SK-N-SH (cell line): ENCODE measurements around the gene IFI6. TPM values are rescaled to one million over a fixed set of nuclear protein-coding genes. Genes with fewer than 3 reads are reported as not detected.

ENCODE experiments used
- CTCF ChIA-PET: fragments of 300-600, 350-600 bp; formaldehyde crosslinking; extraction: SDS; loops from one replicate; lab custom pipeline; 2021; lab: Yijun Ruan, JAX
- POLR2A ChIA-PET: fragments of 350-600 bp; sonication (Branson Sonifier 250); formaldehyde crosslinking; extraction: SDS; loops from one replicate; lab custom pipeline; 2020; ENCODE audit warnings: antibody characterized with exemption, inconsistent platforms; lab: Yijun Ruan, JAX
- DNase-seq: peaks from one replicate; pipeline ENCODE4 v3.0.0; 2012
- H2AFZ ChIP-seq: fragments of 200-600 bp; sonication (generic); 2 replicates; pipeline ENCODE4 v1.8.1; 2016; ENCODE audit warnings: antibody characterized with exemption, mild to moderate bottlenecking, low read depth
- H3F3A ChIP-seq: fragments of 200-600 bp; sonication (generic); replicated peaks from 2 replicates; pipeline ENCODE3; 2016; ENCODE audit warnings: antibody characterized with exemption, mild to moderate bottlenecking; ENCODE audit not compliant: insufficient read depth
- H3K27ac ChIP-seq, 2 experiments: fragments of 200-500 bp in 1 of 2; fragments of 200-600 bp in 1 of 2; sonication (Bioruptor generic) in 1 of 2; sonication (generic), shearing (Covaris generic) in 1 of 2; 2 replicates each; pipeline versions ENCODE4 v1.5.1 to v1.6.1; 2014 to 2016; ENCODE audit warnings: low read depth in 2 of 2, inconsistent platforms in 1 of 2, low read length in 1 of 2, mild to moderate bottlenecking in 1 of 2, mixed read lengths in 1 of 2
- H3K27me3 ChIP-seq: fragments of 200-600 bp; sonication (generic), shearing (Covaris generic); 2 replicates; pipeline ENCODE4 v1.6.1; 2016; ENCODE audit warnings: mixed run types; ENCODE audit not compliant: insufficient read depth
- H3K36me3 ChIP-seq, 2 experiments: fragments of 200-500 bp in 1 of 2; fragments of 200-600 bp in 1 of 2; sonication (Bioruptor generic) in 1 of 2; sonication (generic) in 1 of 2; replicated peaks in 1 of 2; 2 replicates each; pipeline versions ENCODE3 to v1.5.1; 2014 to 2016; ENCODE audit warnings: low read length in 1 of 2, mild to moderate bottlenecking in 1 of 2; ENCODE audit not compliant: insufficient read depth in 2 of 2, control insufficient read depth in 1 of 2
- H3K4me1 ChIP-seq, 2 experiments: fragments of 200-500 bp in 1 of 2; fragments of 200-600 bp in 1 of 2; sonication (Bioruptor generic) in 1 of 2; sonication (generic), shearing (Covaris generic) in 1 of 2; 2 replicates each; pipeline versions ENCODE4 v1.5.1 to v1.6.1; 2014 to 2016; ENCODE audit warnings: low read depth in 1 of 2, low read length in 1 of 2, mixed run types in 1 of 2; ENCODE audit not compliant: insufficient read depth in 2 of 2, control insufficient read depth in 1 of 2
- H3K4me2 ChIP-seq: fragments of 200-600 bp; sonication (generic), shearing (Covaris generic); 2 replicates; pipeline ENCODE4 v1.6.1; 2017; ENCODE audit warnings: mixed run types
- H3K4me3 ChIP-seq, 2 experiments: fragments of 200-500 bp in 1 of 2; fragments of 200-600 bp in 1 of 2; sonication (Bioruptor generic) in 1 of 2; sonication (generic), shearing (Covaris generic) in 1 of 2; 2 replicates each; pipeline versions ENCODE4 v1.5.1 to v1.8.1; 2014 to 2016; ENCODE audit warnings: low read depth in 2 of 2, inconsistent platforms in 1 of 2, low read length in 1 of 2, mild to moderate bottlenecking in 1 of 2, mixed read lengths in 1 of 2, moderate library complexity in 1 of 2
- H3K79me2 ChIP-seq: fragments of 200-600 bp; sonication (generic); 2 replicates; pipeline ENCODE4 v1.8.1; 2017; ENCODE audit warnings: mild to moderate bottlenecking; ENCODE audit not compliant: insufficient read depth
- H3K9ac ChIP-seq: fragments of 200-600 bp; sonication (generic); 2 replicates; pipeline ENCODE4 v1.6.1; 2017; ENCODE audit warnings: mixed run types
- H3K9me2 ChIP-seq: fragments of 200-600 bp; sonication (generic); 2 replicates; pipeline ENCODE4 v1.6.1; 2017; ENCODE audit warnings: mixed run types
- H3K9me3 ChIP-seq: fragments of 200-600 bp; sonication (generic); 2 replicates; pipeline ENCODE4 v1.6.1; 2017; ENCODE audit warnings: mixed run types, mild to moderate bottlenecking, moderate library complexity
- H4K20me1 ChIP-seq: fragments of 200-600 bp; sonication (generic); 2 replicates; pipeline ENCODE4 v1.6.1; 2017; ENCODE audit warnings: mild to moderate bottlenecking, mixed run types; ENCODE audit not compliant: insufficient read depth
- CHD2 ChIP-seq: fragments of 150-350 bp; IDR thresholded peaks from 2 replicates; pipeline ENCODE4 v1.6.1; 2018; ENCODE audit warnings: low read length; ENCODE audit not compliant: partially characterized antibody
- ELF1 ChIP-seq: IDR thresholded peaks from 2 replicates; pipeline ENCODE4 v1.4.0; 2012
- EP300 ChIP-seq, 2 experiments: IDR thresholded peaks; 2 replicates each; pipeline versions ENCODE4 v1.4.0 to v1.6.1; 2012; ENCODE audit warnings: borderline replicate concordance in 1 of 2, low read depth in 1 of 2, low read length in 1 of 2
- EZH2phosphoT487 ChIP-seq: fragments of 200-600 bp; sonication (generic); IDR thresholded peaks from 2 replicates; pipeline ENCODE4 v1.6.1; 2017; ENCODE audit warnings: low read depth, mixed run types, mild to moderate bottlenecking, antibody characterized with exemption, moderate library complexity, borderline replicate concordance
- FOSL2 ChIP-seq: IDR thresholded peaks from 2 replicates; pipeline ENCODE4 v1.4.0; 2012; ENCODE audit warnings: low read depth, mild to moderate bottlenecking, moderate library complexity, borderline replicate concordance
- FOXM1 ChIP-seq: IDR thresholded peaks from 2 replicates; pipeline ENCODE4 v1.4.0; 2012; ENCODE audit warnings: low read depth, mild to moderate bottlenecking
- GATA2 ChIP-seq: sonication (generic); formaldehyde crosslinking; IDR thresholded peaks from 2 replicates; pipeline ENCODE4 v1.5.0; 2020; ENCODE audit warnings: mild to moderate bottlenecking, missing genetic modification reagents
- IRF3 ChIP-seq: fragments of 150-350 bp; IDR thresholded peaks from 2 replicates; pipeline ENCODE4 v1.6.1; 2016; ENCODE audit warnings: mild to moderate bottlenecking, low read depth, low read length
- JUND ChIP-seq: IDR thresholded peaks from 2 replicates; pipeline ENCODE4 v1.4.0; 2012
- NFIC ChIP-seq: IDR thresholded peaks from 2 replicates; pipeline ENCODE4 v1.4.0; 2012; ENCODE audit warnings: borderline replicate concordance
- NRF1 ChIP-seq: IDR thresholded peaks from 2 replicates; pipeline ENCODE4 v1.6.1; 2012; ENCODE audit warnings: low read depth, mild to moderate bottlenecking, low read length
- PBX3 ChIP-seq: IDR thresholded peaks from 2 replicates; pipeline ENCODE4; 2012
- REST ChIP-seq: IDR thresholded peaks from 2 replicates; pipeline ENCODE4 v1.6.1; 2012; ENCODE audit warnings: mild to moderate bottlenecking, low read depth, low read length, moderate library complexity
- RXRA ChIP-seq: IDR thresholded peaks from 2 replicates; pipeline ENCODE4 v1.4.0; 2012; ENCODE audit warnings: low read depth, mild to moderate bottlenecking, borderline replicate concordance
- SIN3A ChIP-seq: IDR thresholded peaks from 2 replicates; pipeline ENCODE4 v1.6.1; 2012; ENCODE audit warnings: low read depth, mild to moderate bottlenecking, low read length, moderate library complexity, borderline replicate concordance
- TEAD4 ChIP-seq: IDR thresholded peaks from 2 replicates; pipeline ENCODE4 v1.4.0; 2012; ENCODE audit warnings: mild to moderate bottlenecking, borderline replicate concordance; ENCODE audit not compliant: insufficient read depth
- YY1 ChIP-seq: IDR thresholded peaks from 2 replicates; pipeline ENCODE4 v1.4.0; 2012; ENCODE audit warnings: low read depth, mild to moderate bottlenecking
- WGBS: methylation state at CpG from one replicate; pipeline ENCODE4 v1.1.6; 2017; ENCODE audit warnings: low lambda C conversion rate; 5-methylcytosine and 5-hydroxymethylcytosine counted together
- polyA plus RNA-seq, 3 experiments: library from polyadenylated mRNA; depleted of rRNA; stranded (reverse); fragments of >200 nt; gene quantifications; 2 replicates each; pipeline ENCODE4 v1.2.3, GENCODE V29; 2012

Gene IFI6
- polyA plus RNA-seq, 1 of the 3 experiments (the other 2 are of a cell fraction), result 35.6 TPM

GRCh38 chr1:27684176-27684575 lies 12.2 kb upstream of the IFI6 start:
- Histone ChIP-seq H3K27ac (no peak overlapping the region), H2AFZ (no peak overlapping the region), H3K9me2 (no peaks in the 10 kb centered on the region), H3K4me2 (no peak overlapping the region), H3K9me3 (0 out of 2 replicates have a peak, but pooled peaks cover 3% of the 10 kb centered on the region), H3K79me2 (no peaks in the 10 kb centered on the region), H3K4me1 (no peaks in the 10 kb centered on the region), H3K27me3 (no peaks in the 10 kb centered on the region; the same call in 1 of the 2 replicates), H4K20me1 (no peaks in the 10 kb centered on the region), H3F3A (no peaks in the 10 kb centered on the region), H3K36me3 (no peaks in the 10 kb centered on the region), H3K9ac (no peak overlapping the region), H3K4me3 (no peak overlapping the region)
- TF ChIP-seq ELF1, result no peak
- TF ChIP-seq FOXM1, result no peak
- no peak for TF ChIP-seq TEAD4
- TF ChIP-seq RXRA, result no peak
- no peak for TF ChIP-seq PBX3
- TF ChIP-seq YY1, result no peak
- TF ChIP-seq IRF3, result no peak
- TF ChIP-seq REST, result no peak
- TF ChIP-seq EP300 (IDR thresholded peaks at IDR 0.05; ENCODE audit: borderline replicate concordance in 1 of 2, low read depth in 1 of 2, low read length in 1 of 2), result no peak
- TF ChIP-seq FOSL2, result no peak
- TF ChIP-seq SIN3A, result no peak
- TF ChIP-seq EZH2phosphoT487, result no peak
- TF ChIP-seq NRF1, result no peak
- no peak for TF ChIP-seq CHD2
- no peak for TF ChIP-seq JUND
- TF ChIP-seq NFIC, result no peak
- no peak for TF ChIP-seq GATA2 (CRISPR knock-in tag)
- CTCF ChIA-PET, result no interaction called here
- POLR2A ChIA-PET, result no interaction called here
- WGBS, result 57% methylated on average over 2 of the region's 2 CpGs
- no peak for DNase-seq
